Measurements from ENCODE around the gene IPPK. TPM values are rescaled to one million over a fixed set of nuclear protein-coding genes. Genes with fewer than 3 reads are reported as not detected.
"Not testable (repeated sequence)": the region's sequence is repeated elsewhere in the genome, so short reads cannot be mapped to it uniquely, and the experiment has no call there.

Gene IPPK
- total RNA-seq, 2 experiments from 2014 or later, result 8.7 to 9.7 TPM

DNA sequence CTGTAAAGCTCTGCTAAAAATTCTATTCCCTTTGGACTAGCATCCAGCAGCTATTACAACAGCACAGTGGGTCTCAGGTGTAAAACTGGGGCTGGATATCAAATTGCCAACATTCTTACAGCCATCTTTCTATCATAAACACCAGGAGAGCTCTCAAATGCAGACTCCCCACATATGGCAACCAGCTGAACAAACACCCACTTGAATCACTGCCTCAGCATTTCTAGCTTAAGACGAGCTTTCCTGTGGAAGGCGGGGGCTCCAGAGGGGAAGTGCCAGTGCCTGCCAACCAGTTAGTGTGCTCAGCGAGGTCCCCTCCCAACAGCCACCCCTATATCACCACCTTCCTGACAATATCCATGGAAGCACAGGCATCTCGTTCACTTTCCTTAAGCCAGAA is 62.2 kb downstream of the IPPK start:
- Mint-ChIP-seq H3K9me3 (ENCODE audit: insufficient read depth) (peaks cover 15% of the 10 kb centered on the region), H3K27ac (no peak overlapping the region), H3K27me3 (ENCODE audit: low read depth) (no peaks in the 10 kb centered on the region), H3K4me3 (no peak overlapping the region), H3K4me1 (ENCODE audit: low read depth) (no peaks in the 10 kb centered on the region), H3K36me3 (ENCODE audit: low read depth) (peaks cover 16% of the 10 kb centered on the region)
- no peak for ATAC-seq
- ChIA-PET CTCF (no interaction called here), POLR2A (no interaction called here)
- no peak for DNase-seq

DNA sequence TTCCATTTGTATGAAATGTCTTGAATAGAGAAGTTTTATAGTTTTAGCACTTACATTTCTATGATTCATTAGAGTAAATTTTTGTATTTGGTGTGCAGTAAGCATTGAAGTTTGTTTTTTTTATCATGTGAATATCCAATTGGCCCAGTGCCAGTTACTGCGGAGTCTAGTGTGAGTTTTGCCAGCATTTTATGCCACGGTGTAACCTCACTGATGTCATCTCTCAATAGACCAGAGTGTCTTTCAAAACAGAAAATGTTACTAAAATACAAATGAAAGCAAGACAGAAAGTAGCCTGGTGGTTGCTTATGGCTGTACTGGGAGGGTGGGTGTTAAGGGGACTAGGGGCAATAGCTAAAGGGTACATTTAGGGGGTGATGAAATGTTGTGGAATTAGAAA is 62.8 kb downstream of the IPPK start:
- Mint-ChIP-seq H3K27ac (no peak overlapping the region), H3K27me3 (ENCODE audit: low read depth) (no peaks in the 10 kb centered on the region), H3K36me3 (ENCODE audit: low read depth) (peaks cover 12% of the 10 kb centered on the region), H3K4me3 (no peak overlapping the region), H3K4me1 (ENCODE audit: low read depth) (no peaks in the 10 kb centered on the region), H3K9me3 (ENCODE audit: insufficient read depth) (peaks cover 15% of the 10 kb centered on the region)
- DNase-seq (no peak), ATAC-seq (no peak)
- ChIA-PET CTCF (no interaction called here), POLR2A (no interaction called here)

DNA sequence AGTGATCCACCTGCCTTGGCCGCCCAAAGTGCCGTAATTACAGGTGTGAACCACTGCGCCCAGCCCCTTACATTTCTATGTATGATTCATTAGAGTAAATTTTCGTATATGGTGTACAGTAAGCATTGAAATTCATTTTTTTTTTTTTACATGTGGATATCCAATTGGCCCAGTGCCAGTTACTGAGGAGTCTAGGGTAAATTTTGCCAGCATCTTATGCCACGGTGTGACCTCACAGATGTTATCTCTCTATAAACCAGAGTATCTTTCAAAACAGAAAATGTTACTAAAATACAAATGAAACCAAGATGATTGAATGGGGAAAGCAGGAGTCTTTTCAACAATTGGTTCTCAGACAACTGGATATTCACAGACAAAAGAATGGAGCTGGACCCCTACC is 64.7 kb downstream of the IPPK start:
- peaks cover 10% of the 10 kb centered on the region for H3K36me3 Mint-ChIP-seq (ENCODE audit: low read depth)
- CTCF ChIA-PET, result interaction anchor here (0.8 to 1.0 kb wide), 2 partner anchors 29 to 62 kb away, joined by 3 read pairs; no protein-coding TSS in a partner anchor

DNA sequence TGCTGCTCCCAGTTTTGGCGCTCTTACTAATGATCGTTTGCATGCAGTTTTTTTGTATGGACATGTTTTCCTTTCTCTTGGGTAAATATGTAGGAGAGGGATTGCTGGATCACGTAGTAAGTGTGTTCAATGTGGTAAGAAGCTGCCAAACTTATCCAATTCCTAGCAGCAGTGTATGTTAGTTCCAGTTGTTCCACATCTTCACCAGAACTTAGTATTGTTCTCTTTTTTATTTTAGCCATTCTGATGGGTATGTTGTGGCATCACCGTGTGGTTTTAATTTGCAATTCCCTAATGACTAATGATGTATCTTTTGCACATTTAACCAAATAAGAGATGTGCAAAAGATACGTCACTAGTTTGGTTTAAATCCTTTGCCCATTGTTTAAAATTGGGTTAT is 65.9 kb downstream of the IPPK start:
- H3K27me3 Mint-ChIP-seq (ENCODE audit: low read depth), result no peaks in the 10 kb centered on the region
- no peaks in the 10 kb centered on the region for H3K4me1 Mint-ChIP-seq (ENCODE audit: low read depth)
- no peak overlapping the region for H3K4me3 Mint-ChIP-seq
- no peak for ATAC-seq
- peaks cover 15% of the 10 kb centered on the region for H3K9me3 Mint-ChIP-seq (ENCODE audit: insufficient read depth)
- H3K27ac Mint-ChIP-seq, result no peak overlapping the region
- no peak for DNase-seq
- CTCF ChIA-PET, result no interaction called here
- POLR2A ChIA-PET, result no interaction called here
- H3K36me3 Mint-ChIP-seq (ENCODE audit: low read depth), result peaks cover 10% of the 10 kb centered on the region

More for the DNA sequence above, 64.7 kb downstream of the IPPK start:
- Mint-ChIP-seq H3K4me3 (no peak overlapping the region), H3K4me1 (ENCODE audit: low read depth) (no peaks in the 10 kb centered on the region), H3K27ac (no peak overlapping the region), H3K27me3 (ENCODE audit: low read depth) (no peaks in the 10 kb centered on the region), H3K9me3 (ENCODE audit: insufficient read depth) (peaks cover 15% of the 10 kb centered on the region)
- DNase-seq (no peak), ATAC-seq (no peak)
- POLR2A ChIA-PET, result no interaction called here

DNA sequence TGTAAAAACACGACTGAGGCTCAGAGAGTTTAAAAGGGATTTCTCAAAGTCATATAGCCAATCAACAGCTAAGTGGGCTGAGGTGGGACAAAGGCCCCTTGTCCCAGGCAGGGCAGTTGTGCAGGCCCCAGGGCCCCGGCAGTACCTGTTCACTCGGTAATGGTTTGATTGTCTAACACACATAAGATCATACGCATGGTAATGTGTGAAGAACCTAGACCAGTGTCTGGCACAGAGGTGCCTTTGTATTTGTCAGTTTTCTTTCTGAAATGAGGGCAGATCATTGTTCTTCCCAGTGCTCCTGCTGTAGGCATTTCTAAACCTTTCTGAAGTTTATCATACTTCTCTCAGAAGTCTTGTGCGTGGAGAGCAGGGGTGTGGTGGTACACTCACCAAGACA is 66.8 kb downstream of the IPPK start:
- Mint-ChIP-seq H3K27ac (no peak overlapping the region), H3K4me1 (ENCODE audit: low read depth) (no peaks in the 10 kb centered on the region), H3K4me3 (no peak overlapping the region), H3K36me3 (ENCODE audit: low read depth) (peaks cover 10% of the 10 kb centered on the region), H3K9me3 (ENCODE audit: insufficient read depth) (peaks cover 15% of the 10 kb centered on the region), H3K27me3 (ENCODE audit: low read depth) (no peaks in the 10 kb centered on the region)
- ChIA-PET CTCF (no interaction called here), POLR2A (no interaction called here)
- DNase-seq (no peak), ATAC-seq (no peak)

DNA sequence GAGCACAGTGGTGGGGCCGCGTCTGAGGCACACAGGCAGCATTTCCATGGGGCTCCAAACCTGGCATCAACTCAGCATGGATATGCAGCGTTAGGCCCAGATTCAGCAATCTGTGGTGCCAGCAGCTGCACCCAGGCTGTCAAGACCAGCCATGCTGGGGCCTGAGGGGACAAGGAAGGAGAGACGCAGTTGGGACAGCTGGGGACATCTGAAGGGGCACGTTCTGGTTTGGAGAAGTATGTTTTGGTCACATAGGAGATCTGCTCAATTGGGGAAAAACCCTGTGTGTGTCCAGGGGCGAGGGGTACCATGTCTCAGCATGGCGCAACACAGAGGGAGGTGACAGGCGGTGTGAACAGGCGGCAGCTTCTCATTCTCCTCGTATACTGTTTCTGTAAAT is 67.5 kb downstream of the IPPK start:
- Mint-ChIP-seq H3K4me3 (no peak overlapping the region), H3K27ac (no peak overlapping the region), H3K27me3 (ENCODE audit: low read depth) (no peaks in the 10 kb centered on the region), H3K36me3 (ENCODE audit: low read depth) (peaks cover 10% of the 10 kb centered on the region), H3K9me3 (ENCODE audit: insufficient read depth) (peaks cover 15% of the 10 kb centered on the region), H3K4me1 (ENCODE audit: low read depth) (no peaks in the 10 kb centered on the region)
- POLR2A ChIA-PET, result no interaction called here
- DNase-seq (no peak), ATAC-seq (no peak)
- CTCF ChIA-PET, result no interaction called here

DNA sequence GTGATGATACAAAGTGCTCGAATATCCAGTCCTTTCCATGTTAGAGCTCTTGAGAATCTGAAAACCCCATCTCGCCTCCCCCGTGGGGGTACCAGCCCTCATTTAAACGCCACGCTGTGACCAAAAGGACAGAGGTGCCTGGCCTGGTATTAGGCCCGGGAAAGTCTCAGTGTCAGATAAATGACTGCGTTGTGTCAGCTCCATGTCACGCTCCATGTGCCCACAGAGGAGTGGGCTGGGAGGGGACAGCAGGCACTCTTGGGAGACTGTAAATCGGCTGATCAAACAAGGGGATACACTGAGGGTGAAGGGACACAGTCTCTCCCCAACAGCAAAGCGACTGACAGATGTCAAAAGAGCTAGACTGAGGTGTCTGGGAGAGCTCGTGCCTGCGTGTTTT is 68.5 kb downstream of the IPPK start:
- DNase-seq (no peak), ATAC-seq (no peak)
- H3K4me1 Mint-ChIP-seq (ENCODE audit: low read depth), result no peaks in the 10 kb centered on the region
- no peak overlapping the region for H3K27ac Mint-ChIP-seq
- no peaks in the 10 kb centered on the region for H3K27me3 Mint-ChIP-seq (ENCODE audit: low read depth)
- CTCF ChIA-PET, result no interaction called here
- POLR2A ChIA-PET, result interaction anchor here (1.1 kb wide), 1 partner anchor 19 kb away, joined by 3 read pairs; no protein-coding TSS in a partner anchor
- H3K4me3 Mint-ChIP-seq, result no peak overlapping the region
- peaks cover 15% of the 10 kb centered on the region for H3K9me3 Mint-ChIP-seq (ENCODE audit: insufficient read depth)
- peaks cover 10% of the 10 kb centered on the region for H3K36me3 Mint-ChIP-seq (ENCODE audit: low read depth)

DNA sequence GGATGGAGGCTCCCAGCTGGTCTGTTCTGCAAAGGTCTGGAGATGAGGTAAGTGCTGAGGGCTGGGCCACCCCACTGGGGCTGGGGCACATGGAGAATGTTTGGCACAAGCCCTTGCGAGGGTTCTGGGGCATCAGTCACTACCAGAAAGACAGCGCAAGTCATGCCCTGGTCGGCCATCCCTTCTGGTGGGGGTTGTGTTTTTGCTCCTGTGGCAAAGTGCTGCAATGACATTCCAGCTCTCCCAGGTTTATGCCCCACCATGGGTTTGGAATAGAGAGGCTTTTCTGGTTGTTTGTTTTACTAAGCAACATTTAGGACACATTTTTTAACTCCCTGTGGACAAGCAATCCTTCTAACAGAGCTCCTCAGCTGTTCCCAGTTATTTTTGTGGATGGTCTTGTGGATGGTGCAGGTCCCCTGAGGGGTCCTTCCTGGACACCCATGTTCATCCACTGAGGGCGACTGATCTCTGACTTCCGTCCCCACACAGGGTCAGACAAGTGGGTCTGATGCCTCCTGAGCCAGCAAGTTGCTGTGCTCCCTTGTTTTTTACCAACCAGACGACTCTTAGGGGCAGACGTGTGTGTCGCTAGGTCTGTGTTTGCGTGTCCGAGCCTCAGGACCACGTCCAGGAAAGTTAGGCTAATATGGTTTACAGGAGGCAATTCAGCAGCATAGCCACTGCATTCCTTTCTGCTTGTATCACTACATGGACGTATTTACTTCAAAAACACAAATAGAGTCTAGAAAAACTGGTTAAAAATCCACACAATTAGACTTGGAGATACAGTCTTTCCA is 69.3 kb downstream of the IPPK start:
- no peak for ATAC-seq
- Mint-ChIP-seq H3K4me1 (ENCODE audit: low read depth) (no peaks in the 10 kb centered on the region), H3K27ac (no peak overlapping the region), H3K9me3 (ENCODE audit: insufficient read depth) (peaks cover 15% of the 10 kb centered on the region), H3K4me3 (no peak overlapping the region), H3K27me3 (ENCODE audit: low read depth) (no peaks in the 10 kb centered on the region), H3K36me3 (ENCODE audit: low read depth) (peaks cover 10% of the 10 kb centered on the region)
- ChIA-PET CTCF (no interaction called here), POLR2A (no interaction called here)
- DNase-seq, result no peak

DNA sequence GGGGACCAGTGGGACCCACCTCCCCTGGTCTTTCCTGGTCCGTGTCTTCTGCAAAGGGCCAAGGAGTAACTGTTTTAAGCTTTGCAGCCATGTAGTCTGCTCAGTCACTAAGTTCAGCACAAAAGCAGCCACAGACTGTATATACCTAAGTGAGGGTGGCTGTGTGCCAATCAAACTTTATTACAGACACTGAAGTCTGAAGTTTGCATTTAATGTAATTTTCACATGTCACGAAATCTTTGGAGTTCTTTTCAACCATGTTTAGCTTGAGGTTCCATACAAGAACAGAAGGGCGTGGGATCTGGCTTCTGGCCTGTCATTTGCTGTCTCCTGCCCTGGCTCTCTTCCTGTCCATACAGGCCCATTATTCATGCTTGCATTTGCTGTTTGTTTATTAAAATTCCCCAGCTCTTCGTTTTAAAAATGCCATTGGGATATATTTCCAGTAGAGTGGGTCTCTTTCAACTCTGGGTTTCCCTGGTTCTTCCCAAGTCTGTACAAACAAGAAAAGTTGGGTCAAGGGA is 69.9 kb downstream of the IPPK start:
- POLR2A ChIA-PET, result no interaction called here
- Mint-ChIP-seq H3K4me3 (no peak overlapping the region), H3K27ac (no peak overlapping the region), H3K36me3 (ENCODE audit: low read depth) (peaks cover 5% of the 10 kb centered on the region), H3K4me1 (ENCODE audit: low read depth) (no peaks in the 10 kb centered on the region), H3K27me3 (ENCODE audit: low read depth) (no peaks in the 10 kb centered on the region), H3K9me3 (ENCODE audit: insufficient read depth) (peaks cover 9% of the 10 kb centered on the region)
- CTCF ChIA-PET, result no interaction called here
- no peak for DNase-seq
- no peak for ATAC-seq

DNA sequence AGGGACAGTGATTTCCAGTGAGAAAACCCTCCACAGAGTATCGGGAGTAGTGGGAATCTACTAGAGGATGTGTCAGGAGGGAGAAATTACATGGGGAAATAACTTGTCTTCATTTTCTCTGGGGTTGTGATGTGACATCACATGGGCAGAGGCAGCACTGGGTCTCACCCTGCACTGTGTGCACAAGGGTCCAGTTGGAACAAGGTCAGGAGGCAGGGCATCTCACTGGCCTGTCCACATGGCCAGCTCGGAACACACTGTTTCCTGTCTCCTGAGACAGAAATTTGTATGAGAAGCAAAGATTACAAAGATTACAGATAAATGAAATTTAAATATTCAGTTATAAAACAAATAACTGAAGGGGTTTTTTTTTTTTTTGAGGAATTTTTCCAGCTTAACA is 71.5 kb downstream of the IPPK start:
- no peaks in the 10 kb centered on the region for H3K9me3 Mint-ChIP-seq (ENCODE audit: insufficient read depth)
- ChIA-PET POLR2A (no interaction called here), CTCF (no interaction called here)
- no peaks in the 10 kb centered on the region for H3K4me1 Mint-ChIP-seq (ENCODE audit: low read depth)
- DNase-seq, result no peak
- no peak overlapping the region for H3K4me3 Mint-ChIP-seq
- H3K36me3 Mint-ChIP-seq (ENCODE audit: low read depth), result peaks cover 2% of the 10 kb centered on the region
- no peak overlapping the region for H3K27ac Mint-ChIP-seq
- H3K27me3 Mint-ChIP-seq (ENCODE audit: low read depth), result no peaks in the 10 kb centered on the region
- no peak for ATAC-seq

DNA sequence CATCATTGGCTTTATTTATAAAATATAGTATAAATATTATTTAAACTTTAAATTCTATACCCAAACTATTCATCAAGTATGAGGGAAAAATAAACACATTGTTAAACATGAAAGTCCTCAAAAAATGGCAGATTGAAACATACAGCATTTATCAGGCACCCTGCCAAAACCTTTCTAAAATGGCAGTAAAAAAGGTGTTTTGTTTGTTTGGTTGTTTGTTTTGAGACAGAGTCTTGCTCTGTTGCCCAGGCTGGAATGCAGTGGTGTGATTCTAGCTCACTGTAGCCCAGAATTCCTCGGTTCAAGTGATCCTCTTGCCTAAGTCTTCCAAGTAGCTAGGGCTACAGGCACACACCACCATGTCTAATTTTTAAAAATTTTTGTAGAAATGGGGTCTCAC is 74.0 kb downstream of the IPPK start:
- H3K4me1 Mint-ChIP-seq (ENCODE audit: low read depth), result no peaks in the 10 kb centered on the region
- H3K9me3 Mint-ChIP-seq (ENCODE audit: insufficient read depth), result no peaks in the 10 kb centered on the region
- no peak overlapping the region for H3K27ac Mint-ChIP-seq
- ATAC-seq, result no peak
- ChIA-PET POLR2A (no interaction called here), CTCF (no interaction called here)
- H3K4me3 Mint-ChIP-seq, result no peak overlapping the region
- no peaks in the 10 kb centered on the region for H3K27me3 Mint-ChIP-seq (ENCODE audit: low read depth)
- no peaks in the 10 kb centered on the region for H3K36me3 Mint-ChIP-seq (ENCODE audit: low read depth)
- DNase-seq, result no peak

DNA sequence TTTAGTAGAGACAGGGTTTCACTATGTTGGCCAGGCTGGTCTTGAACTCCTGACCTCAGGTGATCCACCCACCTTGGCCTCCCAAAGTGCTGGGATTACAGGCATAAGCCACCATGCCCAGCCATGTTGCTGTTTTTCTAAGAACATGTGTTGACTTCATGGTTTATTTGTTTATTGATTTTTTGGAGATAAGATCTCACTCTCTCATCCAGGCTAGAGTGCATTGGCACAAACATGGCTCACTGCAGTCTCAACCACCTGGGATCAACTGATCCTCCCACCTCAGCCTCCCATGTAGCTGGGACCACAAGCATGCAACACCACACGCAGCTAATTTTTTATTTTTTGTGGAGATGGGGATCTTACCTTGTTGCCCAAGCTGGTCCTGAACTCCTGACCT is 74.9 kb downstream of the IPPK start:
- DNase-seq, result not testable (repeated sequence)
- CTCF ChIA-PET, result interaction anchor here (1.0 kb wide), 1 partner anchor 455 kb away, joined by 3 read pairs; no protein-coding TSS in a partner anchor

More for the DNA sequence above, 74.9 kb downstream of the IPPK start:
- ATAC-seq; H3K9me3 Mint-ChIP-seq (ENCODE audit: insufficient read depth); H3K36me3 Mint-ChIP-seq (ENCODE audit: low read depth); H3K27ac Mint-ChIP-seq; H3K4me1 Mint-ChIP-seq (ENCODE audit: low read depth); H3K4me3 Mint-ChIP-seq; POLR2A ChIA-PET; H3K27me3 Mint-ChIP-seq (ENCODE audit: low read depth): not testable (repeated sequence)

Data from activated CD8-positive, alpha-beta T cell treated with anti-CD3 and anti-CD28 coated beads, Interleukin-2, amount 10 ng/mL, durations not matched to agents 7 days and 5 days (primary cell).